H9 (cell line): ENCODE measurements around the gene DPEP3. TPM values are rescaled to one million over a fixed set of nuclear protein-coding genes. Genes with fewer than 3 reads are reported as not detected.

Source experiments
- DNase-seq: peaks from one replicate; pipeline ENCODE4 v3.0.0-alpha.2; 2017
- H2AFZ ChIP-seq: one replicate; pipeline ENCODE4 v1.6.1; 2013; ENCODE audit warnings: mild to moderate bottlenecking, low read length, control low read depth, moderate library complexity
- H2AK5ac ChIP-seq: 2 replicates; pipeline ENCODE4 v1.6.1; 2013; ENCODE audit warnings: low read length, control low read depth, mixed read lengths; ENCODE audit not compliant: insufficient read length
- H2BK120ac ChIP-seq: one replicate; pipeline ENCODE4 v1.6.1; 2013; ENCODE audit warnings: low read depth, mild to moderate bottlenecking, low read length, control low read depth, inconsistent platforms; ENCODE audit not compliant: poor library complexity, severe bottlenecking
- H2BK12ac ChIP-seq: 2 replicates; pipeline ENCODE4 v1.6.1; 2013; ENCODE audit warnings: low read length, control low read depth, mixed read lengths, low read depth; ENCODE audit not compliant: insufficient read length
- H2BK15ac ChIP-seq: 2 replicates; pipeline ENCODE4 v1.6.1; 2013; ENCODE audit warnings: low read depth, low read length, control low read depth
- H2BK20ac ChIP-seq: one replicate; pipeline ENCODE4 v1.6.1; 2013; ENCODE audit warnings: low read depth, mild to moderate bottlenecking, low read length, control low read depth, inconsistent platforms; ENCODE audit not compliant: poor library complexity, severe bottlenecking
- H2BK5ac ChIP-seq: 2 replicates; pipeline ENCODE4 v1.6.1; 2013; ENCODE audit warnings: low read length, control low read depth, mixed read lengths; ENCODE audit not compliant: insufficient read length
- H3K14ac ChIP-seq: 2 replicates; pipeline ENCODE4 v1.6.1; 2013; ENCODE audit warnings: low read length, control low read depth; ENCODE audit not compliant: insufficient read depth
- H3K18ac ChIP-seq: 2 replicates; pipeline ENCODE4 v1.6.1; 2013; ENCODE audit warnings: low read depth, mild to moderate bottlenecking, mixed read lengths, low read length, control low read depth; ENCODE audit not compliant: insufficient read length
- H3K23ac ChIP-seq: 2 replicates; pipeline ENCODE4 v1.6.1; 2013; ENCODE audit warnings: low read length, control low read depth, mixed read lengths, low read depth; ENCODE audit not compliant: insufficient read length
- H3K23me2 ChIP-seq: 2 replicates; pipeline ENCODE4 v1.6.1; 2013; ENCODE audit warnings: low read depth, mild to moderate bottlenecking, mixed read lengths, low read length, control low read depth; ENCODE audit not compliant: insufficient read length, poor library complexity, severe bottlenecking
- H3K27ac ChIP-seq: 2 replicates; pipeline ENCODE4 v1.5.1; 2013; ENCODE audit warnings: low read length, control low read depth, mixed read lengths, low read depth; ENCODE audit not compliant: insufficient read length
- H3K27me3 ChIP-seq: 2 replicates; pipeline ENCODE4 v1.6.1; 2013; ENCODE audit warnings: low read length, control low read depth, inconsistent platforms; ENCODE audit not compliant: insufficient read depth
- H3K4ac ChIP-seq: 2 replicates; pipeline ENCODE4 v1.6.1; 2013; ENCODE audit warnings: low read depth, mild to moderate bottlenecking, control low read depth, inconsistent platforms, low read length, moderate library complexity
- H3K4me1 ChIP-seq: 2 replicates; pipeline ENCODE4 v1.6.1; 2013; ENCODE audit warnings: low read length, control low read depth, inconsistent platforms; ENCODE audit not compliant: insufficient read depth
- H3K4me2 ChIP-seq: 2 replicates; pipeline ENCODE4 v1.6.1; 2013; ENCODE audit warnings: low read length, control low read depth, mixed read lengths; ENCODE audit not compliant: insufficient read length, insufficient read depth
- H3K56ac ChIP-seq: 2 replicates; pipeline ENCODE4 v1.6.1; 2013; ENCODE audit warnings: low read depth, mild to moderate bottlenecking, mixed read lengths, low read length, control low read depth; ENCODE audit not compliant: insufficient read length
- H3K79me1 ChIP-seq: 2 replicates; pipeline ENCODE4 v1.6.1; 2013; ENCODE audit warnings: low read depth, mild to moderate bottlenecking, moderate library complexity, low read length, control low read depth, inconsistent platforms; ENCODE audit not compliant: insufficient read depth, poor library complexity, severe bottlenecking
- H3K79me2 ChIP-seq: 2 replicates; pipeline ENCODE4 v1.6.1; 2013; ENCODE audit warnings: low read length, control low read depth, inconsistent platforms; ENCODE audit not compliant: insufficient read depth
- H3K9ac ChIP-seq: 2 replicates; pipeline ENCODE4 v1.6.1; 2013; ENCODE audit warnings: low read length, control low read depth, mixed read lengths; ENCODE audit not compliant: insufficient read length; ENCODE audit errors: extremely low read depth
- H3K9me3 ChIP-seq: one replicate; pipeline ENCODE4 v1.6.1; 2013; ENCODE audit warnings: low read depth, low read length, inconsistent platforms; ENCODE audit not compliant: control insufficient read depth
- H3T11ph ChIP-seq: one replicate; pipeline ENCODE4 v1.6.1; 2013; ENCODE audit warnings: mild to moderate bottlenecking, low read length, control low read depth, inconsistent platforms
- H4K20me1 ChIP-seq: one replicate; pipeline ENCODE4 v1.6.1; 2013; ENCODE audit not compliant: control insufficient read depth, insufficient read length, insufficient read depth
- H4K5ac ChIP-seq: 2 replicates; pipeline ENCODE4 v1.6.1; 2013; ENCODE audit warnings: low read depth, mild to moderate bottlenecking, mixed read lengths, low read length, control low read depth; ENCODE audit not compliant: insufficient read length
- H4K8ac ChIP-seq: replicated peaks from 2 replicates; pipeline ENCODE4 v1.6.1; 2013; ENCODE audit warnings: low read length, control low read depth, mixed read lengths, low read depth; ENCODE audit not compliant: insufficient read length
- H4K91ac ChIP-seq: 2 replicates; pipeline ENCODE4 v1.6.1; 2013; ENCODE audit warnings: low read depth, mild to moderate bottlenecking, moderate library complexity, mixed read lengths, low read length, control low read depth; ENCODE audit not compliant: insufficient read length
- H3K27ac Mint-ChIP-seq, 3 experiments: 2 replicates in 2 of 3; 3 replicates in 1 of 3; pipeline ENCODE4 v1.8.0; 2020 to 2021; ENCODE audit warnings: mixed read lengths in 3 of 3, mild to moderate bottlenecking in 1 of 3, moderate library complexity in 1 of 3
- H3K27me3 Mint-ChIP-seq: 2 replicates; pipeline ENCODE4 v1.8.0; 2021; ENCODE audit warnings: low read depth, mild to moderate bottlenecking, moderate library complexity, mixed read lengths
- H3K36me3 Mint-ChIP-seq, 3 experiments: 2 replicates in 2 of 3; 3 replicates in 1 of 3; pipeline ENCODE4 v1.8.0; 2020 to 2021; ENCODE audit warnings: low read depth in 3 of 3, mixed read lengths in 3 of 3; ENCODE audit not compliant: insufficient read depth in 1 of 3
- H3K4me1 Mint-ChIP-seq, 2 experiments: 2 replicates each; pipeline ENCODE4 v1.8.0; 2020; ENCODE audit warnings: mixed read lengths in 2 of 2
- H3K4me3 Mint-ChIP-seq, 2 experiments: 2 replicates in 1 of 2; 3 replicates in 1 of 2; pipeline ENCODE4 v1.8.0; 2020 to 2021; ENCODE audit warnings: mild to moderate bottlenecking in 2 of 2, mixed read lengths in 2 of 2, moderate library complexity in 1 of 2
- H3K9me3 Mint-ChIP-seq, 2 experiments: 2 replicates in 1 of 2; 3 replicates in 1 of 2; pipeline ENCODE4 v1.8.0; 2020; ENCODE audit warnings: mild to moderate bottlenecking in 2 of 2, mixed read lengths in 2 of 2, moderate library complexity in 1 of 2
- WGBS: extraction: QIAGEN DNeasy Blood & Tissue Kit; methylation state at CpG from one replicate; pipeline ENCODE4 v1.1.7; 2013; ENCODE audit warnings: missing lambda C conversion rate, low lambda C conversion rate, mixed read lengths; ENCODE audit not compliant: insufficient read length; ENCODE audit errors: extremely low coverage; 5-methylcytosine and 5-hydroxymethylcytosine counted together
- total RNA-seq: library from RNA; stranded (reverse); gene quantifications from 2 replicates; pipeline ENCODE4 v1.2.1, GENCODE V29; 2021
- TF ChIP-seq, protein P1 (sequence below): fragments of 200-600 bp; sonication (generic); conservative IDR thresholded peaks from 3 replicates; pipeline ENCODE4 v1.8.0; 2021; ENCODE audit warnings: antibody characterized with exemption, mild to moderate bottlenecking

DPEP3 gene
- total RNA-seq, 1 experiment from 2014 or later: 0.68 TPM

DNA sequence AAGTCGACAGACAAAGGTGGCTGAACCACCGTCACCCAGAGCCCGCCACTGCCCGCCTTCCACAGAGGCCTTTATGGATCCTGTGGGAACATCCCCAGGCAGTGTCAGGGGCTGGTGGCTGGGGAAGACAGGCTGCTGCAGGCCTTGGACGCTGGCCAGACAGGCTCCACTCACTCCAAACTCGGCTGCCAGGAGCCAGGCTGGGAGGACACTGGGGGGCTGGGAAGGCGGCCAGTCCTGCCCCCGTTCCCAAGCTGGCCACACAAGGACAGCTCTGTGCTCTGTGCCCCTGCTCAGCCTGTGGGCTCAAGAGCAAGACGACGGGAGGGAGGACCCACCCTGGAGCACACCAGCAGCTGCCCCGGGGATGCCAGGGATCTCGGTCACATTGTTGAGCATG is 28.8 kb downstream of the DPEP3 start:
- no peak overlapping the region for H2AFZ ChIP-seq
- H2AK5ac ChIP-seq: no peak overlapping the region
- H3K9me3 ChIP-seq: no peaks in the 10 kb centered on the region
- H2BK15ac ChIP-seq: no peak overlapping the region
- H4K8ac ChIP-seq: no peak overlapping the region
- no peak overlapping the region for H3K9ac ChIP-seq
- H3K27ac ChIP-seq: no peak overlapping the region
- H3T11ph ChIP-seq: no peak overlapping the region
- no peak overlapping the region for H3K4me2 ChIP-seq
- H4K20me1 ChIP-seq: no peaks in the 10 kb centered on the region
- no peak for DNase-seq
- H4K91ac ChIP-seq: no peak overlapping the region
- no peak overlapping the region for H4K5ac ChIP-seq
- no peak overlapping the region for H2BK5ac ChIP-seq
- H3K79me1 ChIP-seq: no peaks in the 10 kb centered on the region
- no peak overlapping the region for H3K14ac ChIP-seq
- H2BK20ac ChIP-seq: no peak overlapping the region
- TF ChIP-seq, protein P1, sequence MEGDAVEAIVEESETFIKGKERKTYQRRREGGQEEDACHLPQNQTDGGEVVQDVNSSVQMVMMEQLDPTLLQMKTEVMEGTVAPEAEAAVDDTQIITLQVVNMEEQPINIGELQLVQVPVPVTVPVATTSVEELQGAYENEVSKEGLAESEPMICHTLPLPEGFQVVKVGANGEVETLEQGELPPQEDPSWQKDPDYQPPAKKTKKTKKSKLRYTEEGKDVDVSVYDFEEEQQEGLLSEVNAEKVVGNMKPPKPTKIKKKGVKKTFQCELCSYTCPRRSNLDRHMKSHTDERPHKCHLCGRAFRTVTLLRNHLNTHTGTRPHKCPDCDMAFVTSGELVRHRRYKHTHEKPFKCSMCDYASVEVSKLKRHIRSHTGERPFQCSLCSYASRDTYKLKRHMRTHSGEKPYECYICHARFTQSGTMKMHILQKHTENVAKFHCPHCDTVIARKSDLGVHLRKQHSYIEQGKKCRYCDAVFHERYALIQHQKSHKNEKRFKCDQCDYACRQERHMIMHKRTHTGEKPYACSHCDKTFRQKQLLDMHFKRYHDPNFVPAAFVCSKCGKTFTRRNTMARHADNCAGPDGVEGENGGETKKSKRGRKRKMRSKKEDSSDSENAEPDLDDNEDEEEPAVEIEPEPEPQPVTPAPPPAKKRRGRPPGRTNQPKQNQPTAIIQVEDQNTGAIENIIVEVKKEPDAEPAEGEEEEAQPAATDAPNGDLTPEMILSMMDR: no peak
- H3K79me2 ChIP-seq: no peaks in the 10 kb centered on the region
- no peak overlapping the region for H3K56ac ChIP-seq
- Mint-ChIP-seq H3K4me3 (no peak overlapping the region), H3K36me3 (peaks cover 9 to 69% (median 45%) of the 10 kb centered on the region in 3 experiments; a peak in 6 of 7 replicates), H3K27me3 (no peaks in the 10 kb centered on the region), H3K9me3 (no peaks in the 10 kb centered on the region), H3K4me1 (no peaks in the 10 kb centered on the region), H3K27ac (no peak overlapping the region)
- no peaks in the 10 kb centered on the region for H3K27me3 ChIP-seq
- no peak overlapping the region for H3K23ac ChIP-seq
- no peaks in the 10 kb centered on the region for H3K4me1 ChIP-seq
- H3K18ac ChIP-seq: no peak overlapping the region
- no peaks in the 10 kb centered on the region for H3K23me2 ChIP-seq
- H3K4ac ChIP-seq: no peak overlapping the region
- no CpG with 5 or more reads among the region's 12 CpGs for WGBS
- no peak overlapping the region for H2BK12ac ChIP-seq
- no peak overlapping the region for H2BK120ac ChIP-seq
